HepG2 (cell line): ENCODE data around the gene KRTAP1-4. TPM values are rescaled to one million over a fixed set of nuclear protein-coding genes. Genes with fewer than 3 reads are reported as not detected.

ENCODE experiments used
- BRCA1 ChIP-seq: sonication (generic); formaldehyde crosslinking; IDR thresholded peaks from 2 replicates; pipeline ENCODE4 v1.4.0; 2020; ENCODE audit warnings: missing genetic modification reagents
- CREB1 ChIP-seq, 2 experiments: fragments of 450-650 bp in 1 of 2; IDR thresholded peaks; 2 replicates each; pipeline ENCODE4 v1.6.1; 2016 to 2017; ENCODE audit warnings: control low read depth in 1 of 2, mild to moderate bottlenecking in 1 of 2, missing compliant biosample characterization in 1 of 2, missing genetic modification characterization in 1 of 2
- FOXA3 ChIP-seq: IDR thresholded peaks from 2 replicates; pipeline ENCODE4 v1.6.1; 2016; ENCODE audit warnings: missing genetic modification reagents, missing compliant biosample characterization
- GLMP ChIP-seq: sonication (generic); formaldehyde crosslinking; IDR thresholded peaks from 2 replicates; pipeline ENCODE4 v1.9.0; 2021; ENCODE audit warnings: missing genetic modification reagents, mild to moderate bottlenecking, borderline replicate concordance
- HNF4G ChIP-seq, 2 experiments: sonication (generic) in 1 of 2; formaldehyde crosslinking in 1 of 2; IDR thresholded peaks; 2 replicates each; pipeline versions ENCODE4 v1.4.0 to v1.6.1; 2011 to 2020; ENCODE audit warnings: borderline replicate concordance in 2 of 2, low read depth in 2 of 2, mild to moderate bottlenecking in 2 of 2, low read length in 1 of 2, missing genetic modification reagents in 1 of 2, moderate library complexity in 1 of 2
- HOXA7 ChIP-seq: sonication (generic); formaldehyde crosslinking; IDR thresholded peaks from 2 replicates; pipeline ENCODE4 v1.8.1; 2022; ENCODE audit warnings: mild to moderate bottlenecking, missing genetic modification reagents, moderate library complexity
- KLF11 ChIP-seq: IDR thresholded peaks from 2 replicates; pipeline ENCODE4 v1.6.1; 2016; ENCODE audit warnings: missing compliant biosample characterization
- MTA1 ChIP-seq: sonication (generic); formaldehyde crosslinking; IDR thresholded peaks from 2 replicates; pipeline ENCODE4 v1.4.0; 2020; ENCODE audit warnings: missing genetic modification reagents, mild to moderate bottlenecking, borderline replicate concordance
- RAD51 ChIP-seq: fragments of 450-650 bp; IDR thresholded peaks from 2 replicates; pipeline ENCODE4 v1.6.1; 2016; ENCODE audit warnings: borderline replicate concordance
- RARA ChIP-seq: IDR thresholded peaks from 2 replicates; pipeline ENCODE4 v1.6.1; 2016; ENCODE audit warnings: missing genetic modification reagents, missing compliant biosample characterization
- RFX5 ChIP-seq: IDR thresholded peaks from 2 replicates; pipeline ENCODE4 v1.6.1; 2011; ENCODE audit warnings: low read depth, low read length, improper control_type of control experiment
- RXRB ChIP-seq: IDR thresholded peaks from 2 replicates; pipeline ENCODE4 v1.6.1; 2016; ENCODE audit warnings: borderline replicate concordance, missing genetic modification reagents, missing compliant biosample characterization
- SP140L ChIP-seq: sonication (generic); formaldehyde crosslinking; IDR thresholded peaks from 2 replicates; pipeline ENCODE4 v1.4.0; 2020; ENCODE audit warnings: missing genetic modification reagents, borderline replicate concordance
- ZNF124 ChIP-seq: sonication (generic); formaldehyde crosslinking; IDR thresholded peaks from 2 replicates; pipeline ENCODE4 v1.4.0; 2020; ENCODE audit warnings: missing genetic modification reagents
- ZNF20 ChIP-seq: sonication (generic); formaldehyde crosslinking; IDR thresholded peaks from 2 replicates; pipeline ENCODE4 v1.4.0; 2020; ENCODE audit warnings: mild to moderate bottlenecking, moderate library complexity, missing genetic modification reagents
- ZNF367 ChIP-seq: sonication (generic); formaldehyde crosslinking; IDR thresholded peaks from 2 replicates; pipeline ENCODE4 v1.4.0; 2020; ENCODE audit warnings: missing genetic modification reagents, borderline replicate concordance
- ZNF430 ChIP-seq: sonication (generic); formaldehyde crosslinking; IDR thresholded peaks from 2 replicates; pipeline ENCODE4 v1.9.0; 2021; ENCODE audit warnings: mild to moderate bottlenecking, missing genetic modification reagents
- ZNF431 ChIP-seq: sonication (generic); formaldehyde crosslinking; IDR thresholded peaks from 2 replicates; pipeline ENCODE4 v1.9.0; 2022; ENCODE audit warnings: missing genetic modification reagents, low read depth, mild to moderate bottlenecking, borderline replicate concordance
- ZNF441 ChIP-seq: sonication (generic); formaldehyde crosslinking; IDR thresholded peaks from 2 replicates; pipeline ENCODE4 v1.7.0; 2021; ENCODE audit warnings: missing genetic modification reagents, borderline replicate concordance
- ZNF562 ChIP-seq: sonication (generic); formaldehyde crosslinking; IDR thresholded peaks from 2 replicates; pipeline ENCODE4 v1.8.0; 2022; ENCODE audit warnings: missing genetic modification reagents, borderline replicate concordance
- ZNF776 ChIP-seq: sonication (generic); formaldehyde crosslinking; IDR thresholded peaks from 2 replicates; pipeline ENCODE4 v1.4.0; 2020; ENCODE audit warnings: mild to moderate bottlenecking, missing genetic modification reagents
- ZNF790 ChIP-seq: sonication (generic); formaldehyde crosslinking; IDR thresholded peaks from 2 replicates; pipeline ENCODE4 v1.8.0; 2022; ENCODE audit warnings: missing genetic modification reagents, mild to moderate bottlenecking, borderline replicate concordance
- polyA plus RNA-seq, 8 experiments: library from polyadenylated mRNA; depleted of rRNA in 3 of 8; stranded (reverse) in 7 of 8; unstranded in 1 of 8; fragments of >200 nt; fragmentation: Illumina TruSeq in 4 of 8; extraction: Trizol in 4 of 8; gene quantifications; 2 replicates each; pipeline versions ENCODE4 v1.2.1 to v1.2.3, GENCODE V29; 2011 to 2016; ENCODE audit warnings: low read depth in 4 of 8, missing spikeins in 1 of 8, mixed read lengths in 1 of 8; ENCODE audit not compliant: insufficient read depth in 1 of 8
- total RNA-seq, 5 experiments: library from RNA; depleted of rRNA; stranded (reverse); fragments of >200 nt; fragmentation: Illumina TruSeq; extraction: Trizol; gene quantifications; 2 replicates each; pipeline ENCODE4 v1.2.3, GENCODE V29; 2016; ENCODE audit warnings: low read depth in 1 of 5
- TF ChIP-seq, protein P1 (sequence below): IDR thresholded peaks from 2 replicates; pipeline ENCODE4 v1.6.1; 2016; ENCODE audit warnings: missing compliant biosample characterization, missing genetic modification reagents, borderline replicate concordance
- TF ChIP-seq, protein P2 (sequence below): IDR thresholded peaks from 2 replicates; pipeline ENCODE4 v1.6.1; 2016
- TF ChIP-seq, protein P3 (sequence below): IDR thresholded peaks from 2 replicates; pipeline ENCODE4 v1.6.1; 2018; ENCODE audit warnings: missing genetic modification reagents

The KRTAP1-4 gene
- total and polyA plus RNA-seq, 2 of the 13 experiments (the other 11 are each of a cell fraction or from before 2014, with no cell fraction given) = not detected

- TF ChIP-seq CREB1 (IDR thresholded peaks at IDR 0.05) (0 out of 2 replicates have a peak, but pooled peaks have one; percentile 34), CREB1 (CRISPR knock-in tag; IDR thresholded peaks at IDR 0.05) (no peak), HOXA7 (no peak), ZNF431 (no peak), ZNF790 (CRISPR knock-in tag) (no peak), RAD51 (no peak), ZNF367 (no peak), ZNF776 (no peak), ZNF430 (no peak), KLF11 (CRISPR knock-in tag) (no peak), BRCA1 (CRISPR knock-in tag) (no peak), ZNF562 (CRISPR knock-in tag) (no peak), RARA (CRISPR knock-in tag) (peak; percentile 78), GLMP (CRISPR knock-in tag) (no peak), MTA1 (CRISPR knock-in tag) (no peak), FOXA3 (CRISPR knock-in tag) (peak; percentile 31; the same call in 1 of the 2 replicates), RXRB (peak; percentile 76), ZNF441 (CRISPR knock-in tag) (no peak), ZNF20 (CRISPR knock-in tag) (no peak), SP140L (CRISPR knock-in tag) (no peak), ZNF124 (no peak), HNF4G (IDR thresholded peaks at IDR 0.05; ENCODE audit: borderline replicate concordance, low read depth, low read length) (peak; percentile 38; the same call in 1 of the 2 replicates), HNF4G (CRISPR knock-in tag; IDR thresholded peaks at IDR 0.05; ENCODE audit: borderline replicate concordance, low read depth) (no peak), RFX5 (no peak)
- TF ChIP-seq, protein P1, sequence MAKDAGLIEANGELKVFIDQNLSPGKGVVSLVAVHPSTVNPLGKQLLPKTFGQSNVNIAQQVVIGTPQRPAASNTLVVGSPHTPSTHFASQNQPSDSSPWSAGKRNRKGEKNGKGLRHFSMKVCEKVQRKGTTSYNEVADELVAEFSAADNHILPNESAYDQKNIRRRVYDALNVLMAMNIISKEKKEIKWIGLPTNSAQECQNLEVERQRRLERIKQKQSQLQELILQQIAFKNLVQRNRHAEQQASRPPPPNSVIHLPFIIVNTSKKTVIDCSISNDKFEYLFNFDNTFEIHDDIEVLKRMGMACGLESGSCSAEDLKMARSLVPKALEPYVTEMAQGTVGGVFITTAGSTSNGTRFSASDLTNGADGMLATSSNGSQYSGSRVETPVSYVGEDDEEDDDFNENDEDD = peak; percentile 40; the same call in 1 of the 2 replicates
- TF ChIP-seq, protein P2, sequence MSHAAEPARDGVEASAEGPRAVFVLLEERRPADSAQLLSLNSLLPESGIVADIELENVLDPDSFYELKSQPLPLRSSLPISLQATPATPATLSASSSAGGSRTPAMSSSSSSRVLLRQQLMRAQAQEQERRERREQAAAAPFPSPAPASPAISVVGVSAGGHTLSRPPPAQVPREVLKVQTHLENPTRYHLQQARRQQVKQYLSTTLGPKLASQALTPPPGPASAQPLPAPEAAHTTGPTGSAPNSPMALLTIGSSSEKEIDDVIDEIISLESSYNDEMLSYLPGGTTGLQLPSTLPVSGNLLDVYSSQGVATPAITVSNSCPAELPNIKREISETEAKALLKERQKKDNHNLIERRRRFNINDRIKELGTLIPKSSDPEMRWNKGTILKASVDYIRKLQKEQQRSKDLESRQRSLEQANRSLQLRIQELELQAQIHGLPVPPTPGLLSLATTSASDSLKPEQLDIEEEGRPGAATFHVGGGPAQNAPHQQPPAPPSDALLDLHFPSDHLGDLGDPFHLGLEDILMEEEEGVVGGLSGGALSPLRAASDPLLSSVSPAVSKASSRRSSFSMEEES (CRISPR knock-in tag) = no peak; the same call in 1 of the 2 replicates
- TF ChIP-seq, protein P3, sequence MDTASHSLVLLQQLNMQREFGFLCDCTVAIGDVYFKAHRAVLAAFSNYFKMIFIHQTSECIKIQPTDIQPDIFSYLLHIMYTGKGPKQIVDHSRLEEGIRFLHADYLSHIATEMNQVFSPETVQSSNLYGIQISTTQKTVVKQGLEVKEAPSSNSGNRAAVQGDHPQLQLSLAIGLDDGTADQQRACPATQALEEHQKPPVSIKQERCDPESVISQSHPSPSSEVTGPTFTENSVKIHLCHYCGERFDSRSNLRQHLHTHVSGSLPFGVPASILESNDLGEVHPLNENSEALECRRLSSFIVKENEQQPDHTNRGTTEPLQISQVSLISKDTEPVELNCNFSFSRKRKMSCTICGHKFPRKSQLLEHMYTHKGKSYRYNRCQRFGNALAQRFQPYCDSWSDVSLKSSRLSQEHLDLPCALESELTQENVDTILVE (CRISPR knock-in tag) = no peak
Measured at GRCh38 chr17:41002814-41003213, 27.2 kb downstream of the KRTAP1-4 start (continued).
